BJ (cell line): Measurements from ENCODE around the gene AKNA. TPM values are rescaled to one million over a fixed set of nuclear protein-coding genes. Genes with fewer than 3 reads are reported as not detected.

Experiments used
- CTCF ChIA-PET: fragments of 350-600 bp; formaldehyde crosslinking; extraction: SDS; loops from one replicate; lab custom pipeline; 2021; ENCODE audit warnings: antibody characterized with exemption, inconsistent platforms; lab: Yijun Ruan, JAX
- POLR2A ChIA-PET: fragments of 300-600 bp; sonication (Branson Sonifier 250); formaldehyde crosslinking; extraction: SDS; loops from one replicate; lab custom pipeline; 2021; ENCODE audit warnings: antibody characterized with exemption; lab: Charles Lee
- DNase-seq: peaks from one replicate; pipeline ENCODE4 v3.0.0-alpha.2; 2011; ENCODE audit warnings: low read depth
- H3K27me3 ChIP-seq: 2 replicates; pipeline ENCODE4 v1.6.0; 2011; ENCODE audit warnings: low read length; ENCODE audit not compliant: control insufficient read depth, insufficient read depth
- H3K36me3 ChIP-seq: 2 replicates; pipeline ENCODE4 v1.5.1; 2011; ENCODE audit warnings: low read length; ENCODE audit not compliant: control insufficient read depth, insufficient read depth
- H3K4me3 ChIP-seq: 2 replicates; pipeline ENCODE4 v1.5.1; 2011; ENCODE audit warnings: low read depth, mild to moderate bottlenecking, control low read depth, low read length
- polyA plus RNA-seq: library from polyadenylated mRNA; depleted of rRNA; stranded (reverse); fragments of >200 nt; gene quantifications from 2 replicates; pipeline ENCODE4 v1.2.3, GENCODE V29; 2011
- TF ChIP-seq, protein P1 (sequence below): IDR thresholded peaks from 2 replicates; pipeline ENCODE4 v1.5.1; 2011; ENCODE audit warnings: low read depth, mild to moderate bottlenecking, control low read depth, inconsistent platforms, low read length, moderate library complexity; ENCODE audit not compliant: insufficient read depth

AKNA gene
- polyA plus RNA-seq, 1 experiment = 11.8 TPM

DNA sequence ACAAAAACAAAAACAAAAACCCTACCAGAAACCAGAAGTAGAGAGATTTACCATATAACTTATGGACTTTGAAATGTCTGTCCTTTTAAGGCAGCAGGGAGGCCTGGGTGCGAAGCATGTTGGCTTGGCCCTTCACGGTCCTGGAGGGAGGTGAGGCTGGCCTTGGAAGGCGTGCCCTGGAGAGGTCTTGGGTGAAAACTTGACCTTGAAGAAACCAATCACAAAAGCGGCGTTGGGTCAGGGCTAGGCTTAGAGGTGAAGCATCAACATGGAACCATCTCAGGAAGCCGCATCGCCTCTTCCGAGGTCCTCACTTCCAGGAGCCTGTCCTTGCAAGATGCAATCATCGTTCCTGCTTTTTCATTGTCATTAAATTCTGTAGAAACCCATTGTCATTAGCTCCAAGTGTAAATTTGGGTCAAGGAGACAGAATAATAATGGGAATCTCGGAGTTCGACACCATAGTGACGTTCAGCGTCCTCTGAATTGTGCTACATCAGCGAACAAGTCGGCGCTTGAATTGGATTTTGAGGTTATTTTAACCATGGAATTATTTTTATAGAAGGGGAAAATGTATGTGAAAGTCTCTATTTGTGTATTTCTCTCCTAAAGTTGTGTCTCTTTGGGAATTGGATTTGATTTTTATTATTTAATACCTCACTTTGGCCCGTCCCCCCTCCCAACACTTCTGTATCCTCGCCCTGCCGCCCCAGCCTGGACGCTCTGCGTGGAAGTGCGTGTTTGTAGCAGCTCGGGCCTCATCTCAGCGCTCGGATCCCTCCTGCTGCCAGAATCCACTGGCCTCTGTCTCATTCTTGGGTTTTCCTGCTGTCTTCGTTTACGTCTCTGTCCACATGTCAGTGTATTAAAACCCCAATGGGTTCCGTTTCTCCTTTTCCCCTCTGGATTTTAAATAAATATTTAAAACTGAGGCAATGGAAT lies 75.9 kb downstream of the AKNA start:
- no peaks in the 10 kb centered on the region; the same call in 1 of the 2 replicates for H3K27me3 ChIP-seq
- CTCF ChIA-PET = no interaction called here
- no peak overlapping the region for H3K4me3 ChIP-seq
- peaks cover 20% of the 10 kb centered on the region for H3K36me3 ChIP-seq
- POLR2A ChIA-PET = no interaction called here
- DNase-seq = no peak
- TF ChIP-seq, protein P1, sequence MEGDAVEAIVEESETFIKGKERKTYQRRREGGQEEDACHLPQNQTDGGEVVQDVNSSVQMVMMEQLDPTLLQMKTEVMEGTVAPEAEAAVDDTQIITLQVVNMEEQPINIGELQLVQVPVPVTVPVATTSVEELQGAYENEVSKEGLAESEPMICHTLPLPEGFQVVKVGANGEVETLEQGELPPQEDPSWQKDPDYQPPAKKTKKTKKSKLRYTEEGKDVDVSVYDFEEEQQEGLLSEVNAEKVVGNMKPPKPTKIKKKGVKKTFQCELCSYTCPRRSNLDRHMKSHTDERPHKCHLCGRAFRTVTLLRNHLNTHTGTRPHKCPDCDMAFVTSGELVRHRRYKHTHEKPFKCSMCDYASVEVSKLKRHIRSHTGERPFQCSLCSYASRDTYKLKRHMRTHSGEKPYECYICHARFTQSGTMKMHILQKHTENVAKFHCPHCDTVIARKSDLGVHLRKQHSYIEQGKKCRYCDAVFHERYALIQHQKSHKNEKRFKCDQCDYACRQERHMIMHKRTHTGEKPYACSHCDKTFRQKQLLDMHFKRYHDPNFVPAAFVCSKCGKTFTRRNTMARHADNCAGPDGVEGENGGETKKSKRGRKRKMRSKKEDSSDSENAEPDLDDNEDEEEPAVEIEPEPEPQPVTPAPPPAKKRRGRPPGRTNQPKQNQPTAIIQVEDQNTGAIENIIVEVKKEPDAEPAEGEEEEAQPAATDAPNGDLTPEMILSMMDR = no peak

DNA sequence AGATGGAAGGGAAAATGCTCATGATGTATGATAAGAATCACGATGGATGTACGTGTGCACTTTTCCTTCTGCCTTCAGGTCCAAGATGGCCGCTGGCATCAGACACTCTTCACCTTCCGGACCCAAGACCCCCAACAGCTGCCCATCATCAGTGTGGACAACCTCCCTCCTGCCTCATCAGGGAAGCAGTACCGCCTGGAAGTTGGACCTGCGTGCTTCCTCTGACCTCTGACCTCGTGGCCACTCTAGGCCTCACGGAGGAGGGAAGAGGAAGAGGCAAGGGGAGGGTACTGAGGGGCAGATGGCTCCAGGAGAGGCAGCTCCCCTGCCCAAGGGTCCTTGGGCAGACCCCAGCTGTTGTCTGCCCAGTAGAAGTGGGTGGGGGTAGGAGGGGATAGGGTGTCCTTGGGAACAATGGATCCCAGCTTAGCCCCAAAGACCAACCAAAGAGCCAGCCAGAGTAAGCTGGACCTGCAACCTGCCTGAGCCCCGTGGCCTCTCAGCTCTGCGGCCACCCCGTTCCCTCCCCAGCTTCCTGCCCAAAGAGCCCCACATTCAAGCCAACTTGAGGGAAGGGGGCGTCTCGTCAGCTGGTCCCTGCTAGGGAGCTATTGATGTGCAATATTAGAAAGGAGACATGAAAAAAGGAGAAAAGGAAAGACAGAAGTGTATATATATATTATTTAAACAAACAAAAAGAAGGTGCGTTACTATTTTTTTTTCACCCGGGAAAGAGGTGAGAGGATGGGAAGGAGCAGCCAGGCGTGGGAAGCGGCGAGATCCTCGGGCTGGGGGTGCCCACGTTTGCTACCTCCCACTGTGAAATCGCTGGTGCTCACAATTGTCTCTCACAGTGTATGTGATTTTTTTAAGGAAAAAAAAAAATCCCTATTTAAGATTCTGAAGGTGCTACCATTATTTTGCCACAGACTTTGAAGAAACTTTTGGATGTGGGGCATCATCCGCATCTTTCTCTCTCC lies 77.0 kb downstream of the AKNA start:
- DNase-seq = no peak
- Histone ChIP-seq H3K4me3 (no peak overlapping the region), H3K36me3 (peaks cover 21% of the 10 kb centered on the region), H3K27me3 (no peaks in the 10 kb centered on the region)
- CTCF ChIA-PET = interaction anchor here (0.6 to 1.0 kb wide), 3 partner anchors 12 to 77 kb away, joined by 3 to 4 read pairs (median 3); no protein-coding TSS in a partner anchor
- POLR2A ChIA-PET = no interaction called here
- TF ChIP-seq, protein P1 = no peak

DNA sequence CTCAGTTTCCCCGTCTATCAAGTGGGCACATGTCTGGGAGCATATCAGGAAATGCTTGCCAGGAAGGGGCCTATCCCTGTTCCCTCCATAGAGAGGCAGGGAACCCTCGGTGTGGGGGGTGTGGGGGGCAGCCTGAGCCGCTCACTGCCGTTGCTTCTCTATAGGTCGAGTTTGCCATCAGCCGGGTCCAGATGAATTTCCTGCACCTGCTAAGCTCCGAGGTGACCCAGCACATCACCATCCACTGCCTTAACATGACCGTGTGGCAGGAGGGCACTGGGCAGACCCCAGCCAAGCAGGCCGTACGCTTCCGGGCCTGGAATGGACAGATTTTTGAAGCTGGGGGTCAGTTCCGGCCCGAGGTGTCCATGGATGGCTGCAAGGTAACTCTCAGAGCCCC lies 78.7 kb downstream of the AKNA start:
- TF ChIP-seq, protein P1 = no peak

DNA sequence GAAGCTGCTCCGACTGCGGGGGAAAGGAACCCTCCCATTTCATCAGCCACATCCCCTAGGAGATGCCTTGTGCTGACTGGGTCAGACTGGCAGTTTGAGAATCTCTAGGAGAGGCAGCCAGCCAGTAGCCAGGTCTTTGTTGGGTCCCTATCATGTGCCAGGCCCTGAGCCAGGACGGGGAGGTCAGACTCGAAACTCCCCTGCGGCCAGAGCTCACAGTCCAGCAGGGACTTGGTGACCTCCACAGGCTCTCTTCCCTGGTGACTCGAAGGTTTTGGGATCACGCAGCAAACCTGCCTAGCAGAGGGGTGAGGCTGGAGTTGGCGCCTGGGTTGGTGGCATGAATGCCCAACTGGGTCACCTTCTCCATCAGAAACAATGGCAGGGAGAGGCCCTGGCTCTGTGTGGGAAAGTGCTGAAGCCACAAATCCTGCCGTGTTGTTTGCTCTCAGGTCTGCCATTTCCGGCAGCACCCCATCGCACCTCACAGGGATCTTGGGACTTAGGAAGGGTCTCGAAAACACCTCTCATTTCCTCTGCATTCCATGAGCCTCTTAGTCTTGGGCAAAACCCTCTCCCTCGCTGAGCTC lies 79.3 kb downstream of the AKNA start:
- TF ChIP-seq, protein P1 = no peak
- ChIA-PET CTCF (interaction anchor here (1.0 to 1.7 kb wide), 7 partner anchors 10 to 233 kb away, joined by 3 to 7 read pairs (median 3); partner anchors contain the start of gene KIF12), POLR2A (no interaction called here)
- Histone ChIP-seq H3K27me3 (no peaks in the 10 kb centered on the region), H3K36me3 (peaks cover 29% of the 10 kb centered on the region), H3K4me3 (no peak overlapping the region)
- no peak for DNase-seq

More for the DNA sequence above, 78.7 kb downstream of the AKNA start:
- Histone ChIP-seq H3K27me3 (no peaks in the 10 kb centered on the region), H3K4me3 (no peak overlapping the region), H3K36me3 (peaks cover 28% of the 10 kb centered on the region)
- no peak for DNase-seq
- ChIA-PET CTCF (interaction anchor here (1.1 to 1.7 kb wide), 3 partner anchors 10 to 227 kb away, joined by 3 to 7 read pairs (median 4); no protein-coding TSS in a partner anchor), POLR2A (no interaction called here)
